ENCODE measurements around the gene PARP9. TPM values are rescaled to one million over a fixed set of nuclear protein-coding genes. Genes with fewer than 3 reads are reported as not detected.
"Not testable (repeated sequence)": the region's sequence is repeated elsewhere in the genome, so short reads cannot be mapped to it uniquely, and the experiment has no call there.

PARP9 gene
- total RNA-seq, 2 donors from 2014 or later = 26.9 to 70.1 TPM

- DNase-seq (ENCODE audit: low spot score in 2 of 2) = no peak
- Mint-ChIP-seq H3K9me3 (peaks cover 11 to 27% of the 10 kb centered on the region in 2 donors), H3K36me3 (peaks cover 19 to 69% of the 10 kb centered on the region in 2 donors), H3K27ac (no peak overlapping the region)
- ATAC-seq = no peak
These were observed 17.5 kb upstream of the PARP9 start for GRCh38 chr3:122581622-122582021.

DNA sequence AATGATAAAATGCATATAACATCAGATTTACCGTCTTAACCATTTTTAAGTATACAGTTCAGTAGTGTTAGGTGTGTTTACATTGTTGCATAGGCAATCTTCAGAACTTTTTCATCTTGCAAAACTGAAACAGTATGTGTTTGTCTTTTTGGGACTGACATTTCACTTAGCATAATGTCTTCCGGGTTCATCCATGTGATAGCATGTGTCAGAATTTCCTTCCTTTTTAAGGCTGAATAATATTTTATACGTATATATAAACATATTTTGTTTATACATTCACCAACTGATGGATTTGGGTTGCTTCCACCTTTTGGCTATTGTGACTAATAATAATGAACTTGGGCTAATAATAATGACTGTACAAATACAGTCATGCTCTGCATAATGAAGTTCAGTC, 16.4 kb upstream of the PARP9 start:
- DNase-seq (ENCODE audit: low spot score in 2 of 2) (no peak), ATAC-seq (no peak)
- peaks cover 19 to 61% of the 10 kb centered on the region in 2 donors for H3K36me3 Mint-ChIP-seq
- peaks cover 11 to 27% of the 10 kb centered on the region in 2 donors for H3K9me3 Mint-ChIP-seq
- H3K27ac Mint-ChIP-seq = no peak overlapping the region

- ATAC-seq (no peak), DNase-seq (ENCODE audit: low spot score in 2 of 2) (no peak)
- Mint-ChIP-seq H3K27ac (peak overlapping the region; percentile 96 to 97), H3K36me3 (peaks cover 26 to 59% of the 10 kb centered on the region in 2 donors), H3K9me3 (peaks cover 11 to 19% of the 10 kb centered on the region in 2 donors)
These were observed 14.1 kb upstream of the PARP9 start for GRCh38 chr3:122578069-122578740.

DNA sequence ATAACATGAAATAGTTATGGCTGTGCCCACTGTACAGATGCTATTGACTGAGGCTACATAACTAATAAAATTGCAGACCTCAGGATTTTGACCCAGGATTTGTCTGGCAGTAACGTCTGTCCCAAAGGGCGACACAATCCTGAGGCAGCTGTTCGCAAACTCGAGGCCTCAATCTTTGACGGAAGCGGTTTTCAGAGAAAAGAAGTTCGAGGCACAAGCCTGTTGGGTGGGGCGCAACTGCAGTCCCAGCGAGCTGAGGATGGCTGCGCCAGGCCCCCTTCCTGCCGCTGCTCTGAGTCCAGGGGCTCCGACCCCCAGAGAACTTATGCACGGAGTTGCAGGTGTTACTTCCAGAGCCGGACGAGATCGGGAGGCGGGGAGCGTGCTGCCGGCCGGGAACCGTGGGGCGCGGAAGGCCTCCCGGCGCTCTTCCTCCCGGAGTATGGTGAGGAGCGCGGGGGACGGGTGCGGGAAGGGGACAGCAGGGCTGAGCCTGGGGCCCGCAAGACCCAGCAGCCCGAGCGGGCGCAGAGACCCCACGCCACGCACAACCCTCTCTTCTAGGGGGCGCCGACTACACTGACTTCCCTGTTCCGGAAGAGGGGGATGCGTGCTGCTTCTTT, 13.4 kb upstream of the PARP9 start, which contains the start of gene PARP15:
Gene PARP15 (plus strand): TSS at position 242 of the 623 bp plus-strand sequence. CDS start 18 bp downstream, at position 260.
- ATAC-seq (peak in 1 of 2 donors; percentile 2), DNase-seq (ENCODE audit: low spot score in 2 of 2) (peak in 1 of 2 donors; percentile 42)
- H3K27ac Mint-ChIP-seq = peak within 1 kb of the TSS; percentile 96 to 97
- peaks cover 22 to 58% of the 10 kb centered on the region in 2 donors for H3K36me3 Mint-ChIP-seq
- peaks cover 10 to 16% of the 10 kb centered on the region in 2 donors for H3K9me3 Mint-ChIP-seq

DNA sequence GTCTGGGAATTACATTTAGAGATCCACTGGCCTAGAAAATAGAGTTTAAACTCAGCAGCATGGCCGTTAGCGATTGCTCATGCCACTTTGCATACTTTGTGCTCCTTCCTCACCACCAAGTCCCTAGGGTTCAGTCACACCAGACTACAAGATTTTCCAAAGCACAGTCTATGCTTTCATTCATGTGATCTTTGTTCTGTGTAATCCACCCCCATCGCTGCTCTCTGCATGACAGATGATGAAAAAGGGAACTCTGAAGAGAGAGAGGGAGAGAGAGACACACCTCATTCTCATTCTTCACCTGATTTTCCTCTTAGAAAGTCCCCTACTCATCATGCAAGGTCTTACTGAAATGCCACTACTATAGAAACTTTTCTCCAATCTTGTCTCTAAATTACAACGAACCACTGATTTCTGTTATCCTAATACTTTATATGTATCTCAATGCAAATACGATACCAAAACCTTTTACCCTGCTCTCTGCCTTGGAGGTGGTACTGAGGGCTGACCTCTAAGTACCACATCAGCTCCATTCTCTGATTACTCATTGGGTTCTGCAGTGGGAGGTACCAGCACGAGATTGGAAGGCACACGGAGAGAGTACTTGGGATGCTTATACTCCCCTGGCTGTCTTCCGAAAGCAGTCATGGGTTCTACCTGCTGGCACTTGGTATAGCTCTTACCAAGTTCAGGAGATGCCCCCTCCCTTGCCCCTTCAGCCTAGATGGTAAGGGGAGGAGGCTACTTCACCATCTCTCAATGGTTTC, 12.3 kb upstream of the PARP9 start:
- DNase-seq (ENCODE audit: low spot score in 2 of 2) = peak in 1 of 2 donors; percentile 48
- Mint-ChIP-seq H3K36me3 (peaks cover 13 to 53% of the 10 kb centered on the region in 2 donors), H3K9me3 (peaks cover 3 to 4% of the 10 kb centered on the region in 2 donors), H3K27ac (peak overlapping the region; percentile 88 to 96)
- peak; percentile 88 to 92 for ATAC-seq

GRCh38 chr3:122572940-122573412, 8.9 kb upstream of the PARP9 start:
- Mint-ChIP-seq H3K9me3 (no peaks in the 10 kb centered on the region), H3K27ac (peak overlapping the region in 1 of 2 donors; percentile 76), H3K36me3 (peaks cover 30 to 70% of the 10 kb centered on the region in 2 donors)
- ATAC-seq (peak; percentile 13 to 59), DNase-seq (ENCODE audit: low spot score in 2 of 2) (peak in 1 of 2 donors; percentile 61)

- H3K27ac Mint-ChIP-seq = peak overlapping the region; percentile 13 to 19
- no peak for ATAC-seq
- DNase-seq (ENCODE audit: low spot score in 2 of 2) = no peak
- no peaks in the 10 kb centered on the region for H3K9me3 Mint-ChIP-seq
- peaks cover 40 to 82% of the 10 kb centered on the region in 2 donors for H3K36me3 Mint-ChIP-seq
These were observed 4.7 kb upstream of the PARP9 start for GRCh38 chr3:122568755-122569154.

DNA sequence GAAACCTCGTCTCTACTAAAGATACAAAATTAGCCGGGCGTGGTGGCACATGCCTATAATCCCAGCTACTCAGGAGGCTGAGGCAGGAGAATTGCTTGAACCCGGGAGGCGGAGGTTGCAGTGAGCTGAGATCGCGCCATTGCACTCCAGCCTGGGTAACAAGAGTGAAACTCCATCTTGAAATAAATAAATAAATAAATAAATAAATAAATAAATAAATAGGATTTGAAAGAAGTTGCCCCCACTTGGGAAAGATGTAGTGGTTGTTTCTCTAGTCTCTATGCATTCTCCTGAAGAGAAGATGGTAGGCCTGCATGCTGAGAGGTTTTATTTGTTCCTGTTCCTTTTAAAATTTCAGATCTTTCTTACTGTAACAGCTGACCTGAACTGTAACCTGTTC, 4.0 kb upstream of the PARP9 start:
- not testable (repeated sequence) for DNase-seq (ENCODE audit: low spot score in 2 of 2); ATAC-seq; H3K9me3 Mint-ChIP-seq
- Mint-ChIP-seq H3K36me3 (peaks cover 41 to 84% of the 10 kb centered on the region in 2 donors), H3K27ac (peak overlapping the region; percentile 19 to 56)

- ATAC-seq = peak in 1 of 2 donors; percentile 7
- peak overlapping the region; percentile 97 to 100 for H3K27ac Mint-ChIP-seq
- DNase-seq (ENCODE audit: low spot score in 2 of 2) = peak in 1 of 2 donors; percentile 19
- peaks cover 36 to 71% of the 10 kb centered on the region in 2 donors for H3K36me3 Mint-ChIP-seq
- no peaks in the 10 kb centered on the region for H3K9me3 Mint-ChIP-seq
These were observed 429 bp downstream of the PARP9 start for GRCh38 chr3:122563717-122564025.

DNA sequence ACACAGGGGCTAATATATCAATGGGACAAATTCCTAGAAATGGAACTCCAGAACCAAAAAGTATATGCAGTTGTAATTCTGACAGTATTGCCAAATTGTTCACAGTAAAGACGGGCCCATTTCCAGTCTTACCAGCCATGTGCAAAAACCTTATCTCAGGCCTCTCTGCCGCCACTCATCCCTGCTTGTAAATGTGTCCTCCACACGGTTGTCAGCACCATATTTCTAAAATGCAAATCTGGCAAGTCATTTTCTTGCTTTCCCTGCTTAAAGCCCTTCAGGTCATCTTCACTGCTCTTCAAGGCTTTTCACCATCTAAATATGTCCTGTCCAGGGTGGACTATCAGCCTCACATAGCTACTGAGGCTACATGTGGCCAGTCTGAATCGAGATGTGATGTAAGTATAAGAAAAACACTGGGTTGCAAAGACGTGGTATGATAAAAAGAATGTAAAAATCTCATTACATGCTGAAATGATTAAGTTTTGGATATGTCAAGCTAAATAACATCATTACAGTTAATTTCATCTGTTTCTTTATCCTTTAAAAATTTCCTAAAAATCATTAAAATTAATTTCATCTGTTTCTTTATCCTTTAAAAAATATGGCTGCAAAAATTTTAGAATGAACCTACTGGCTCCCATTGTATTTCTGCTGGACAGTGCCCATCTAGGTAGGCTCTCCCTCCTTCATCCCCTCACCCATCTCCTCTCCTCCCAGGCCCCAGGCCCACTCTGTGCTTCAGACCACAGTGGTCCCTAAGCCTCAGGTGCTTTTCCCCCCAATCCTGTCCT, 980 bp downstream of the PARP9 start:
- no peak for ATAC-seq
- peak overlapping the region; percentile 97 to 100 for H3K27ac Mint-ChIP-seq
- no peak for DNase-seq (ENCODE audit: low spot score in 2 of 2)
- H3K9me3 Mint-ChIP-seq = no peaks in the 10 kb centered on the region
- peaks cover 31 to 66% of the 10 kb centered on the region in 2 donors for H3K36me3 Mint-ChIP-seq

- ATAC-seq (peak; percentile 13 to 25), DNase-seq (ENCODE audit: low spot score in 2 of 2) (peak in 1 of 2 donors; percentile 63)
- peak overlapping the region; percentile 82 to 87 for H3K27ac Mint-ChIP-seq
- H3K9me3 Mint-ChIP-seq = no peaks in the 10 kb centered on the region
- H3K36me3 Mint-ChIP-seq = peaks cover 27 to 56% of the 10 kb centered on the region in 2 donors
These were observed 3.4 kb downstream of the PARP9 start for GRCh38 chr3:122560680-122561079.

- Mint-ChIP-seq H3K27ac (peak overlapping the region in 1 of 2 donors; percentile 8), H3K36me3 (peaks cover 32 to 55% of the 10 kb centered on the region in 2 donors), H3K9me3 (no peaks in the 10 kb centered on the region)
- DNase-seq (ENCODE audit: low spot score in 2 of 2) (no peak), ATAC-seq (no peak)
These were observed 4.2 kb downstream of the PARP9 start for GRCh38 chr3:122559906-122560305.

- ATAC-seq (no peak), DNase-seq (ENCODE audit: low spot score in 2 of 2) (no peak)
- Mint-ChIP-seq H3K9me3 (no peaks in the 10 kb centered on the region), H3K36me3 (peaks cover 25 to 45% of the 10 kb centered on the region in 2 donors), H3K27ac (no peak overlapping the region)
These were observed 5.5 kb downstream of the PARP9 start for GRCh38 chr3:122558605-122559004.

- no peak for ATAC-seq
- no peaks in the 10 kb centered on the region for H3K9me3 Mint-ChIP-seq
- H3K36me3 Mint-ChIP-seq = peaks cover 28 to 42% of the 10 kb centered on the region in 2 donors
These were observed 6.7 kb downstream of the PARP9 start for GRCh38 chr3:122557356-122557755.

DNA sequence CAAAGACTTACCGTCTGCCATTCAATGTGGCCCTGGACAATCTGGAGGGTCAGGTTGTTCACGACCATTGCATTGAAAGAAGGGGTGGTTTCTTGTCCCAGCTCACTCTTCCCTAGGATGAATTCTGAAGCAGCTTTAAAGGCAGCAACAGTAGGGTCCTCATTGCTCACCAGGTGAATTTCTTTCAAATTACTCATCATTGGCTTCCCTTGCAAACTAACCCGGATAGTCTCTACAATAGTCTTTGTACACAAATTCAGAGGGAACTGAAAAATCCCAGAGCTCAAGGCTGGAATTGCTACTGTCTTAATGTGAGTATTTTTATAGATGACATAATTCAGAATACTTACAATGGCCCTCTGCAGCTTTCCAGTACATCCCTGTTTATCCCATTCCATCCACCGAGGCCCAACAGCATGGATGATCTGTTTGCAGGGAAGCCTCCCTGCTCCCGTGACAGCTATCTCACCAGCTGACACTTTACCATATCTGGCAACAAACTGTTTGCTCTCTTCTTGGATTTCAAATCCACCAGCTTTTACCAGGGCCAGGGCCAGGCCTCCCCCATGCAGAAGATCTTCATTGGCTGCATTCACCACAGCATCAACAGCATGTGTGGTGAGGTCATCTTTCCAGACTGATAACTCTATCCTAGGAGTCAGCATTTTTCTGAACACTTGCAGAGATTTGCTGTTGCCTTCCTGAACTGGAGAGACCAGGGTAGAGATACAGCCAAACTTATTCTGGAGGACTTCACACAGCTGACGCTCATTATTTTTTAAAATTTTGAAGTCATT, 8.6 kb downstream of the PARP9 start:
- H3K9me3 Mint-ChIP-seq = no peaks in the 10 kb centered on the region
- peaks cover 35 to 45% of the 10 kb centered on the region in 2 donors for H3K36me3 Mint-ChIP-seq
- no peak overlapping the region for H3K27ac Mint-ChIP-seq
- ATAC-seq = no peak
- DNase-seq (ENCODE audit: low spot score in 2 of 2) = no peak

More at GRCh38 chr3:122557356-122557755, 6.7 kb downstream of the PARP9 start:
- no peak for DNase-seq (ENCODE audit: low spot score in 2 of 2)
- H3K27ac Mint-ChIP-seq = no peak overlapping the region

All from activated naive CD4-positive, alpha-beta T cell treated with anti-CD3 and anti-CD28 coated beads, Interleukin-2, amount 50 U/mL, for 72 hours (primary cell).